MM.1S (cell line): ENCODE results near the gene SLC15A3.

ENCODE experiments used
- CTCF ChIP-seq: fragments of 300-600 bp; sonication (generic); IDR thresholded peaks from 2 replicates; pipeline ENCODE4 v1.5.1; 2016; ENCODE audit warnings: antibody characterized with exemption, low read length, mixed read lengths
- EZH2 ChIP-seq: fragments of 300-600 bp; sonication (generic); optimal IDR thresholded peaks from 2 replicates; pipeline ENCODE3; 2017; ENCODE audit warnings: low read depth, mild to moderate bottlenecking, antibody characterized with exemption, low read length, mixed read lengths
- EZH2phosphoT487 ChIP-seq: fragments of 300-600 bp; sonication (generic); IDR thresholded peaks from 2 replicates; pipeline ENCODE4 v1.6.1; 2018; ENCODE audit warnings: antibody characterized with exemption, low read length

DNA sequence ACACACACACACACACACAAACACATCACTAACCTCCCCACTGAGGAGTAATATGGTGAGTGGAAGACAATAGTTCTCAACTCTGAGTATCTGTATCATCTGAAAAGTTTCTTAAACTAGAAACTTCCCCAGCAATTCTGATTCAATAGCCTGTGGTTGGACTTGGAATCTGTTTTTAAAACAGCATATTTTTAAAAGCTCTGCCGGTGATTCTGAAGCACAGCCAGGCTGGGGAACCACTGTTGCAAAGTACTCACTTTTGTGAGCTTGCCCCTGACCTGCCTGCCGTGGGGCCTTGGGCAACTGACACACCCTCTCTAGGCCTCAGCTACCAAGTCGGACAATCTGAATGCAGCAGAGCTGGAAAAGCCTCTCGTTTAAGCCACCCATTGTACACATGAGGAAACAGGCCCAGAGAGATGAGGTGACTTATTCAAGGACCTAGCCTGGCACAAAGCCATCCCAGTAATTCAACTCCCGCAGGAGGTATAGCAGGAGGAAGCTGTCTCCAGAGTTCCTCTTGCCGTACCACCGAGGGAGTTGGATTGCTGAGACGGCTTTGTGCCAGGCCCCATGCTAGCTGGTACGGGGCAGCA is 8.9 kb downstream of the SLC15A3 start:
- TF ChIP-seq CTCF = no peak
- TF ChIP-seq EZH2 = no peak
- TF ChIP-seq EZH2phosphoT487 = no peak
